MM.1S (cell line): ENCODE results near the gene MPG.

Source experiments
- CTCF ChIP-seq: fragments of 300-600 bp; sonication (generic); IDR thresholded peaks from 2 replicates; pipeline ENCODE4 v1.5.1; 2016; ENCODE audit warnings: antibody characterized with exemption, low read length, mixed read lengths
- EZH2phosphoT487 ChIP-seq: fragments of 300-600 bp; sonication (generic); IDR thresholded peaks from 2 replicates; pipeline ENCODE4 v1.6.1; 2018; ENCODE audit warnings: antibody characterized with exemption, low read length

- TF ChIP-seq CTCF (no peak), EZH2phosphoT487 (no peak)
Observed at GRCh38 chr16:88613-89012, 10.6 kb downstream of the MPG start.
